Right cardiac atrium (tissue), 5 donors: ENCODE measurements around the gene KANSL2. TPM values are rescaled to one million over a fixed set of nuclear protein-coding genes. Genes with fewer than 3 reads are reported as not detected.
A peak's percentile ranks its signal among the peaks of the same experiment; 100 is the strongest.
"Not testable (repeated sequence)": the region's sequence is repeated elsewhere in the genome, so short reads cannot be mapped to it uniquely, and the experiment has no call there.

Experiments
- ATAC-seq, 2 donors: fragments of 200-7000 bp; cut with Tn5 transposase; one replicate each; pipeline versions ENCODE4 v1.8.0 to v1.9.1; 2020; ENCODE audit warnings: moderate library complexity in 2 of 2, mild to moderate bottlenecking in 1 of 2
- DNase-seq, 3 donors: peaks; one replicate each; pipeline ENCODE4 v3.0.0-alpha.2; 2020
- H3K27ac ChIP-seq: one replicate; pipeline ENCODE4 v1.5.1; 2013; ENCODE audit warnings: mild to moderate bottlenecking, low read length, control low read depth, moderate library complexity
- H3K27me3 ChIP-seq: one replicate; pipeline ENCODE4 v1.6.1; 2013; ENCODE audit not compliant: control insufficient read depth, insufficient read depth
- H3K4me1 ChIP-seq: one replicate; pipeline ENCODE4 v1.6.1; 2013; ENCODE audit warnings: low read length; ENCODE audit not compliant: control insufficient read depth, insufficient read depth
- H3K4me3 ChIP-seq: one replicate; pipeline ENCODE4 v1.5.1; 2013; ENCODE audit warnings: low read length, control low read depth
- H3K9me3 ChIP-seq: one replicate; pipeline ENCODE4 v1.6.1; 2013; ENCODE audit warnings: low read length; ENCODE audit not compliant: control insufficient read depth
- WGBS: extraction: QIAGEN DNeasy Blood & Tissue Kit; methylation state at CpG from one replicate; pipeline ENCODE4 v1.1.7; 2013; 5-methylcytosine and 5-hydroxymethylcytosine counted together
- intact Hi-C, 4 donors: fragments of 100-400 bp; cut with DNase I; formaldehyde crosslinking; loops; one replicate each; pipeline versions ENCODE4 v1.11.0 to v1.14.0; 2022 to 2023
- polyA plus RNA-seq: library from polyadenylated mRNA; stranded (reverse); fragments of 200-250 nt; gene quantifications from one replicate; pipeline ENCODE4 v1.2.3, GENCODE V29; 2013
- total RNA-seq, 4 donors: library from RNA; stranded (reverse); fragmentation: NEBNext Ultra II Directional; extraction: Animal tissue kit (Norgen Biotek cat#: 25700); gene quantifications; one replicate each; pipeline ENCODE4 v1.2.1, GENCODE V29; 2021
- donor health status: healthy with polysubstance abuse.
- donor health status: DM: no; HTN: yes; CAD: no.
- donor health status: DM: no; HTN: no; CAD: no.
- donor health status: DM: no; HTN: yes; CAD: no; lungs with severe emphysema.
- donor health status: DM: yes; HTN: yes; CAD: no.

KANSL2 gene
- total and polyA plus RNA-seq, 5 donors, result 21.4 to 25.4 (median 23.0) TPM

- DNase-seq, result no peak
- ATAC-seq, result no peak
- H3K4me1 ChIP-seq, result peaks cover 2% of the 10 kb centered on the region
- H3K4me3 ChIP-seq, result no peak overlapping the region
- H3K27ac ChIP-seq, result no peak overlapping the region
- no peaks in the 10 kb centered on the region for H3K9me3 ChIP-seq
- intact Hi-C loops, result no loop called here
- no peaks in the 10 kb centered on the region for H3K27me3 ChIP-seq
- 89% methylated on average over 4 of the region's 4 CpGs for WGBS
Measured at GRCh38 chr12:48683534-48683933, 1.5 kb upstream of the KANSL2 start.

- Histone ChIP-seq H3K4me3 (peak overlapping the region; percentile 33), H3K27ac (no peak overlapping the region), H3K27me3 (no peaks in the 10 kb centered on the region), H3K9me3 (no peaks in the 10 kb centered on the region), H3K4me1 (peaks cover 2% of the 10 kb centered on the region)
- no peak for DNase-seq
- no peak for ATAC-seq
- WGBS, result 86% methylated on average over 2 of the region's 2 CpGs
- intact Hi-C loops, result no loop called here
Measured at GRCh38 chr12:48682927-48683326, 889 bp upstream of the KANSL2 start.

GRCh38 chr12:48682533-48682905 lies 481 bp upstream of the KANSL2 start:
- H3K27ac ChIP-seq, ATAC-seq, H3K4me1 ChIP-seq, H3K27me3 ChIP-seq, H3K9me3 ChIP-seq, intact Hi-C loops, DNase-seq: not testable (repeated sequence)
- 17% methylated on average over 19 of the region's 19 CpGs for WGBS
- peak overlapping the region; percentile 33 for H3K4me3 ChIP-seq

GRCh38 chr12:48681399-48681709 lies 684 bp downstream of the KANSL2 start:
- DNase-seq, result no peak
- peak in 1 of 2 donors; percentile 5 for ATAC-seq
- intact Hi-C loops, result no loop called here
- Histone ChIP-seq H3K27ac (peak overlapping the region; percentile 84), H3K9me3 (no peaks in the 10 kb centered on the region), H3K27me3 (no peaks in the 10 kb centered on the region), H3K4me1 (peaks cover 2% of the 10 kb centered on the region), H3K4me3 (peak overlapping the region; percentile 55)
- WGBS, result under 1% methylated on average over 11 of the region's 11 CpGs

DNA sequence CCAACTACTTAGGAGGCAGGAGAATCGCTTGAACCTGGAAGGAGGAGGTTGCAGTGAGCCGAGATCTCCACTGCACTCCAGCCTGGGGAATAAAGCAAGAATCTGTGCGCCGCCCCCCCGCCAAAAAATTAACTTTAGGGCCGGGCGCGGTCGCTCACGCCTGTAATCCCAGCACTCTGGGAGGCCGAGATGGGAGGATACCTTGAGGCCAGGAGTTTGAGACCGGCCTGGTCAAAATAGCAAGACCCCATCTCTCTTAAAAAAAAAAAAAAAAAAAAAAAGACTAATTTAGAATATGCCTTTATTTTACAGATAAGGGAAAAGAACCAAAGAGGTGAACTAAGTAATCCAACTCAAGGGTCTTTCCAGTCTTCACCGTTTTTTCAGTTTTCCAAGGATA lies 1.2 kb downstream of the KANSL2 start:
- Histone ChIP-seq H3K9me3 (no peaks in the 10 kb centered on the region), H3K4me3 (peak overlapping the region; percentile 55), H3K4me1 (peaks cover 4% of the 10 kb centered on the region), H3K27ac (no peak overlapping the region), H3K27me3 (no peaks in the 10 kb centered on the region)
- DNase-seq (no peak), ATAC-seq (no peak)
- WGBS, result 87% methylated on average over 13 of the region's 13 CpGs
- intact Hi-C loops, result no loop called here

DNA sequence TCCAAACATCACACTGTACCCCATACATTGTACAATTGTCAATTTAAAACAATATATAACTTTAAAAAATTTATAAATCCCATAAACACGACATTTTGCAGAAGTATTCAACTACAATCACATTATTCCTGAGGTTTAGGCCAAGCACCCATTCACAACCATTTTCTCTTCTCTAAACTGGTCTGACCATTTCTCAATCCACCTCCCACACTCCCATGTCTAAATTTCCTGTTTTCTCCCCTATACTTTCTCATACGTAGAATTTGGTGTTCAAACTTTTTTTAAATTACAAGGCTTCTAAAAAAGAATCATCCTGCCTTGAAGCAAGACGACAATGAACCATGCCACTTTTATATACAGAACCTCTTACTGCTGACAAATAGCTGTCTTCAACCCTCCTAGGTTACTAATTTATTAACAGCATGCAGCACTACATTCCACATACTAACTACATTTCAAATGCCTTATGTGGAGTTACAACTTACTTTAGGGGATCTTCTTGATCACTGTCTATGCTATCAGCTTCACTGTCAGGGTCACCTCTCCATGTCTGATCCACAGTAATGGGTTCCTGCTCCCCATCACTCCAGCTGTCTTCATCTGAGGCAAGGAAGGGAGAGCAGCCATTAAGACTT lies 3.4 kb downstream of the KANSL2 start:
- Histone ChIP-seq H3K4me3 (no peak overlapping the region), H3K4me1 (peaks cover 4% of the 10 kb centered on the region), H3K27ac (no peak overlapping the region), H3K9me3 (no peaks in the 10 kb centered on the region), H3K27me3 (no peaks in the 10 kb centered on the region)
- DNase-seq (no peak), ATAC-seq (no peak)
- intact Hi-C loops, result no loop called here
- WGBS, result 55% methylated on average over 3 of the region's 3 CpGs

DNA sequence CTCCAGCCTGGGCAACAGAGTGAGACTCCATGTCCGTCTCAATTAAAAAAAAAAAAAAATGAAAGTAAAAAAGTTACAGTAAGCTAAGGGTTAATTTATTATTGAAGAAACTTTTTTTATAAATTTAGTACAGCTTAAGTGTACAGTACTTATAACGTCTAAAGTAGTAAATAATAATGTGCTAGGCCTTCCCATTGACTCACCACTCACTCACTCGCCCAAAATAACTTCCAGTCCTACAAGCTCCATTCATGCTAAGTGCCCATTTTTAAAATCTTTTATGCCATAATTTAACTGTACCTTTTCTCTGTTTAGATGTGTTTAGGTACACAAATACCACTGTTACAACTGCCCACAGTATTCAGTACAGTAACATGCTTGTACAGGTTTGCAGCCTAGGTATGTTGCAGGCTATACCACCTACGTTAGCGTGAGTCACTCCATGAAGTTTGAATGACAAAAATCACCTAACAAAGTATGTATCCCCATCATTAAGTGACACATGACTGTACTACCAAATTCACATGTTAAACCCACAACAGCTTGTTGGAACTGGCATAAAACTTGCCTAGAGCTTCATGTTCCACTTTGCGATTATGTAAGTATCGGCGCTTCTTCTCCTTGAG lies 10.7 kb downstream of the KANSL2 start:
- Histone ChIP-seq H3K27me3 (no peaks in the 10 kb centered on the region), H3K4me3 (no peak overlapping the region), H3K27ac (no peak overlapping the region), H3K4me1 (peaks cover 3% of the 10 kb centered on the region), H3K9me3 (no peaks in the 10 kb centered on the region)
- intact Hi-C loops, result no loop called here
- WGBS, result 82% methylated on average over 8 of the region's 8 CpGs
- ATAC-seq (peak in 1 of 2 donors; percentile 48), DNase-seq (no peak)

DNA sequence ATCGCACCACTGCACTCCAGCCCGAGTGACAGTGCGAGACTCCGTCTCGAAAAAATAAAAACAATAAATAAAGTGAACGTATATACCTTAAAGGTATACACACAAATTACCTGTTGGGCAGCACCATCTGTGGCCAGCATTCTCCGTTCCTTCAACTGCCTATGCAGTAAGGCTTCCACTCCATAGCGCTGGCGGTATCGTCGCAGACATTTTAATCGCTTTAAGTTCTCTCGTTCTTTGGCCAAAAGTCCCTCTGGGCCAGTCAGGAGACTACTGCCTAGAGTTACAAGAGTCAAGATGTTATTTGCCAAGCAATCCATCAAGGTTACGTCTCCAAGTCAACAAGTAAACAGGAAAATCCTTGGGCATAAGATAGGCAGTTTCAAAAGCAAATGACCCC lies 13.0 kb downstream of the KANSL2 start:
- Histone ChIP-seq H3K4me3 (no peak overlapping the region), H3K27me3 (no peaks in the 10 kb centered on the region), H3K27ac (no peak overlapping the region), H3K4me1 (no peaks in the 10 kb centered on the region), H3K9me3 (no peaks in the 10 kb centered on the region)
- ATAC-seq (no peak), DNase-seq (no peak)
- 94% methylated on average over 14 of the region's 14 CpGs for WGBS
- intact Hi-C loops, result no loop called here

GRCh38 chr12:48659863-48660262 lies 22.2 kb downstream of the KANSL2 start:
- Histone ChIP-seq H3K27ac (no peak overlapping the region), H3K9me3 (no peaks in the 10 kb centered on the region), H3K4me1 (no peaks in the 10 kb centered on the region), H3K27me3 (no peaks in the 10 kb centered on the region), H3K4me3 (no peak overlapping the region)
- 93% methylated on average over 4 of the region's 4 CpGs for WGBS
- intact Hi-C loops, result no loop called here
- DNase-seq (no peak), ATAC-seq (no peak)

DNA sequence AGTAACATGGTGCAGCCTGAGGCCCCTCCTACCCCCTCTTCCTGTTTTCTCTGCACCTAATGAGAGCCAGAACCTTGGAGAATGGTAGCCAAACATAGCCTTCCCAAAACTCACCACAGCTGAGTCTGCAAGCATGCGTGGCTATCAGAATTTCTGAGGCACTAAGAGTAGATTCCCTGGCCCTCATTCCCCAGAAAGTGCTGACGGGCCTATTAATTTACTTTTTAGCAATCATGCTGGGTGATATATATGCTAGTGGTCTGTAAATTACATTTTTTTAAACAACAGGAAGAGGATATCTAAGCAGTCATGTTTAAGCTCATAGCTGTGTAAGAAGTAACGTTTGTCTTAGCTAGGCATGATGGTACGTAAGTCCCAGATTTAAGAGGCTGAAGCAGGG lies 30.4 kb downstream of the KANSL2 start:
- Histone ChIP-seq H3K9me3 (no peaks in the 10 kb centered on the region), H3K27me3 (no peaks in the 10 kb centered on the region), H3K27ac (no peak overlapping the region), H3K4me3 (no peak overlapping the region), H3K4me1 (peaks cover 2% of the 10 kb centered on the region)
- intact Hi-C loops, result no loop called here
- DNase-seq (no peak), ATAC-seq (peak in 1 of 2 donors; percentile 26)
- WGBS, result 72% methylated on average over 4 of the region's 4 CpGs

- H3K9me3 ChIP-seq, H3K27me3 ChIP-seq, H3K4me1 ChIP-seq, intact Hi-C loops, DNase-seq, ATAC-seq, H3K4me3 ChIP-seq, H3K27ac ChIP-seq: not testable (repeated sequence)
- 92% methylated on average over 8 of the region's 8 CpGs for WGBS
Measured at GRCh38 chr12:48645354-48645753, 36.7 kb downstream of the KANSL2 start.

- intact Hi-C loops, result no loop called here
- DNase-seq (no peak), ATAC-seq (no peak)
- Histone ChIP-seq H3K4me1 (no peaks in the 10 kb centered on the region), H3K27ac (no peak overlapping the region), H3K27me3 (no peaks in the 10 kb centered on the region), H3K4me3 (no peak overlapping the region), H3K9me3 (no peaks in the 10 kb centered on the region)
- 95% methylated on average over 2 of the region's 2 CpGs for WGBS
Measured at GRCh38 chr12:48643011-48643410, 39.0 kb downstream of the KANSL2 start.
